Activated T-cell treated with anti-CD3 and anti-CD28 coated beads, Interleukin-2, amount 50 U/mL, for 48 hours (primary cell): ENCODE data around the gene MICALL1.
"Not testable (repeated sequence)": the region's sequence is repeated elsewhere in the genome, so short reads cannot be mapped to it uniquely, and the experiment has no call there.

Experiments
- DNase-seq, 2 experiments: peaks; one replicate each; pipeline ENCODE4 v3.0.0-alpha.2; 2020

MICALL1 gene

GRCh38 chr22:37931893-37932389, 25.8 kb downstream of the MICALL1 start:
- DNase-seq, result no peak

- DNase-seq, result no peak
Observed at GRCh38 chr22:37932401-37932800, 26.3 kb downstream of the MICALL1 start.

- no peak for DNase-seq
Observed at GRCh38 chr22:37932821-37933578, 26.9 kb downstream of the MICALL1 start.

GRCh38 chr22:37933711-37934376, 27.7 kb downstream of the MICALL1 start:
- DNase-seq, result peak; percentile 93 to 94

DNA sequence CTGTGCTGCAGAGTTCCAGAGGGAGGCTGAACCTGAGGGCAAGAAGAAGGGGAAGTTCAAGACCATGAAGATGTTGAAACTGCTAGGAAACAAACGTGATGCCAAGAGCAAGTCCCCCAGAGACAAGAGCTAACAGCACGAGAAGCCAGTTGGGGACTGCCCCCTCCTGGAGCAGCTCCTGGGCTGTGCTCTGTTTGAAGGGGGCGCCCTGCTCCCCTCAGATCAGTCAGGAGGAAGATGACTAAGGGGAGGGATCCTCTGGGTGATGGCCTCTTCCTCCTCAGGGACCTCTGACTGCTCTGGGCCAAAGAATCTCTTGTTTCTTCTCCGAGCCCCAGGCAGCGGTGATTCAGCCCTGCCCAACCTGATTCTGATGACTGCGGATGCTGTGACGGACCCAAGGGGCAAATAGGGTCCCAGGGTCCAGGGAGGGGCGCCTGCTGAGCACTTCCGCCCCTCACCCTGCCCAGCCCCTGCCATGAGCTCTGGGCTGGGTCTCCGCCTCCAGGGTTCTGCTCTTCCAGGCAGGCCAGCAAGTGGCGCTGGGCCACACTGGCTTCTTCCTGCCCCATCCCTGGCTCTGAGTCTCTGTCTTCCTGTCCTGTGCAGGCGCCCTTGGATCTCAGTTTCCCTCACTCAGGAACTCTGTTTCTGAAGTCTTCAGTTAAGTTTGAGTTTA, 34.7 kb downstream of the MICALL1 start:
- no peak for DNase-seq

GRCh38 chr22:37942133-37942532, 36.0 kb downstream of the MICALL1 start:
- no peak for DNase-seq

DNA sequence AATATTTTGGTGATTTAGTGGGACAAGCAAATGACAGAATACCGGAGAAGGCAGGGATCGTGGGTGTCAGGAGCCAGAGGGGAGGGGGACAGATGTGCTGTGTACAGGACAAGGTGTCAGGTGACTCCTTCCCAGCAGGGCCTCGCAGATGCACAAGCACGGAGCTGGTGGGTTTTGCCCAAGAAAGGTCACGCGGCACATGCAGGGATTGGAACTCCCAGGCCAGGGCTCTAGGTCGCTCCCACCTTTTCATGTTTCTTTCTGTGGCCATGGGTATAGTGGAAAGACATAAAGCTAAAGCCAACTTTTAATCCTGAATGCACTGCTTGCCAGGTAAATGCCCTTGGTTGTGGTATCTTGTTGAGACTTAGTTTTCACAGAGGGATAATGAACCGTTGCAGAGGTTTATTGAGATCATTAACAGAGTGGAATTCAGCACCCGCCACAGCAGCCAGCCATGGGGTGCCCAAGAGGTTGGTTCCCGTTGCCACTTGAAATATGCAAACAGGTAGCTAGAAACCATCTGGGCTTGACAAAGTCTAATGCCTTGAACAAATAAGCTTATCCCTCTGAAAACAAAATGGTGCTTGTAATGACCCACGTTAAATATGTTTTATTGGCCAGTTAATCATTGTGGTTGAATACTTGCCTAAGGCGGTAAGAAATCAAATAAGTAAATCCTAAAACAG, 37.2 kb downstream of the MICALL1 start:
- DNase-seq, result no peak

GRCh38 chr22:37943825-37944198, 37.7 kb downstream of the MICALL1 start:
- DNase-seq, result no peak

GRCh38 chr22:37944423-37944822, 38.3 kb downstream of the MICALL1 start:
- DNase-seq, result not testable (repeated sequence)

DNA sequence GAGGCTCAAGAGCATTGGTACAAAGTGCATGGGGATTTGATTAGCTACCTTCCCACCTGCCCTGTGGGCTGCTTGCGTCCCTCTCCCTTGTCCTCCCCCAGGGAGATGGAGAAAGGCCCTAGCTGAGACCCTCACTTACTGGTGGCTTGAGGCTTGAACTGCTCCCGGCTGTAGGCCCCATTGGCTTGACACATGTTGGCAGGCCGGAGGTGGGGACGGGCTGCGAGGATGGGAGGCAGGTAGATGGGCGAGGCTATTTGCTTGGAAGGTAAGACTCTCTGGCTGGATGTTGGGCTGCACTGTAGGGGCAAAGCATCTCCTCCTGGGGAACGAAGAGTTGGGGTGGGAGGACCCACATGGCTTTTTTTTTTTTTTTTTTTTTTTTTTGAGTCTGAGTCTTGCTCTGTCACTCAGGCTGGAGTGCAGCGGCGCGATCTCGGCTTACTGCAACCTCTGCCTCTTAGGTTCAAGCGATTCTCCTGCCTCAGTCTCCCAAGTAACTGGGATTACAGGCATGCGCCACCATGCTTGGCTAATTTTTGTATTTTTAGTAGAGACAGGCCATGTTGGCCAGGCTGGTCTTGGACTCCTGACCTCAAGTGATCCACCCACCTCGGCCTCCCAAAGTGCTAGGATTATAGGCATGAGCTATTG, 41.2 kb downstream of the MICALL1 start:
- DNase-seq, result not testable (repeated sequence)

DNA sequence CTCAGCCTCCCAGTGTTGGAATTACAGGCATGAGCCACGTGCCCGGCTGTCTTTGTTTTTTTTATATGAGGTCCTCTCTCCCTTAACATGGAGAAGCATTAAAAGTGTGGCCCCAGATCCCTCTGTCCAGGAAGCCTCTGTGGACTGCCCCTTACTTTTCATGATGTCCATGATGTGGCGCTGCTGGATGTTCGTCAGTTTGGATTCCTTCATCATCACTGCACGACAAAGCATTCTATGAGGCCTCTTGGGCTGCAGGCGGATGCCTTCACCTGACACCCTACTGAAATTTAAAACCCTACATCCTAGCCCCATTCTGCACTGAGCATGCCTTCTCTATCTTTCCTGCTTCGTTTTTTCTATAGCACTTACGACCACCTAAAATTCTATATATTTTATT, 45.2 kb downstream of the MICALL1 start:
- DNase-seq, result no peak

- DNase-seq, result not testable (repeated sequence)
Observed at GRCh38 chr22:37952629-37953028, 46.5 kb downstream of the MICALL1 start.

GRCh38 chr22:37953062-37953436, 47.0 kb downstream of the MICALL1 start:
- no peak for DNase-seq

DNA sequence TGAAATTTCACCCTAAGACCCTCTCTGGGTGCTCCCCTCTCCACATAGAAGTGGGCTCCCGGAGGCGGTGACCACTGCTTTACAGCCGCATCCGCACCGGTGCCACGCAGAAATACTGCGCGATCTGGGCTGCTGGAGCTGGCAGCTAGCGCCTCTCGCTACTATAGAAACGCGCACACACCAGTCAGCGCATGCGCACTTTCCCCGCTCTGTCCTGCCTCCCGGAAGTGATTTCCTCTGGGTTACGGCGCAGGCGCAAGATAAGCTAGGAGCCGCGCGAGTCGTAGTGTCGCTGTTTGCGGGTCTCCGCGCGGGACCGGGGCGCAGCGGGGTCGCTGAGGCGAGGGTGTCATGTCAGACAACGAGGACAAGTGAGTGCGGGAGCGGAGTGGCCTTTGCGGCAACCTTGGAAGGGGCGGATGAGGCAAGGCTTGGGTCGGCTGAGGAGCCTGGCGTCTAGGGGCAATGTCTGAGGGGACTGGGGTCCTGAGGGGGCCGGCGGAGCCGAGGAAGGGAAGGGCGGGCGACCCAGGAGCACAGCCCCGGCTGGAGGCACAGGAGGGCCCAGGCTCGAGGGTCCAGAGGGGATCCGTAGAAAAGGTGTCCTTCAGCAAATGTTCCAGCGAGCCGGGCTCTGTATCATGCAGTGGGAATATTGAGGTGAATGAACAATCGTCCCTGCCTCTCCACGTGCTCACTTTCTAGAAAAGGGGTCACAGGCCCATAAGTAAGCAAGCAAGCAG, 47.5 kb downstream of the MICALL1 start, which contains the start of the genes C22orf23 and POLR2F:
C22orf23 (minus strand) TSS at position 165 of the 743 bp plus-strand sequence. CDS start 452 bp downstream, outside the sequence.
POLR2F (plus strand) TSS at position 263 of the 743 bp plus-strand sequence; CDS start at position 352, 89 bp downstream.
- DNase-seq, result peak; percentile 96 to 97

DNA sequence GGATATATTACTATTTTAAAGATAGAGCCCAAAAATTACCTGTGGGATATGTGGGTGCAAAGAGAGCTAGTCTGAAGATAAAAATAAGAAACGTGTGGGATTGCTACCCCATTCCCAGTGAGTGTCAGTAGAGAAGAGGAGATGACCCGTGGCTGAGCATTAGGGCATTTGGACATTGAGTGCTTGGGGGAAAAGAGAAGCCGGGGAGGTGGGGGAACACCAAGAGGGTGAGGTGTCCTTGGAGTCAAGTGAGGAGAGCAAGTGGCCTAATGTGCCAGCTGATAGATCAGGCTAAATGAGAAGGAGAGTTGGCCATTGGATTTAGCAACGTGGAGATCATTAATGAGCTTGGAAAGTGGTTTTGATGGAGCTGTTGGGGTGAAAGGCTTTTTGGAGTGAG, 48.6 kb downstream of the MICALL1 start:
- DNase-seq, result no peak

GRCh38 chr22:37955825-37956397, 49.8 kb downstream of the MICALL1 start:
- DNase-seq, result not testable (repeated sequence)

GRCh38 chr22:37957232-37957631, 51.1 kb downstream of the MICALL1 start:
- DNase-seq, result no peak

DNA sequence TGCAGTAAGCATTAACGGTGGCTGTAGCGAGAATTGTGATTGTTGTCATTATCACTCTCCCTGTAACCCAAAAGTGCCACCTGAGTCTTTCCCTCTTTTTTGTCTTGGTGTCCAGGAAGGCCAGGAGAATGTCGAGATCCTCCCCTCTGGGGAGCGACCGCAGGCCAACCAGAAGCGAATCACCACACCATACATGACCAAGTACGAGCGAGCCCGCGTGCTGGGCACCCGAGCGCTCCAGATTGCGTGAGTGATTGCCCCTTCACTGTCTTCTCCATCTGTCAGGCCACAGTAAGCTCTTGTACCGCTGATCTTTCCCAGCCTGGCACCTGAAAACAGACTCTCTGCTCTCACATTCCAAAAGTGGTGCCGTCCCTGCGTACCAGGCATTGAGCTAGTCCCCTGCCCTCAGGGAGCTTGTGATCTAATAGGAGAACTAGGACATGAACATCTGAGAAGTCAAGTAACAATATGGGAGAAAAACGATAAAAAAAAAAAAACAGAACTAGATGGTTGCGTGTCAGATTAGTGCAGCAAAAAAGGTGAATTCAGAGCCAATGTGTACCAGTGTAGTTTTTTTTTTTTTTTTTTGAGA, 53.2 kb downstream of the MICALL1 start:
- DNase-seq, result no peak

GRCh38 chr22:37961062-37961461, 55.0 kb downstream of the MICALL1 start:
- DNase-seq, result no peak

DNA sequence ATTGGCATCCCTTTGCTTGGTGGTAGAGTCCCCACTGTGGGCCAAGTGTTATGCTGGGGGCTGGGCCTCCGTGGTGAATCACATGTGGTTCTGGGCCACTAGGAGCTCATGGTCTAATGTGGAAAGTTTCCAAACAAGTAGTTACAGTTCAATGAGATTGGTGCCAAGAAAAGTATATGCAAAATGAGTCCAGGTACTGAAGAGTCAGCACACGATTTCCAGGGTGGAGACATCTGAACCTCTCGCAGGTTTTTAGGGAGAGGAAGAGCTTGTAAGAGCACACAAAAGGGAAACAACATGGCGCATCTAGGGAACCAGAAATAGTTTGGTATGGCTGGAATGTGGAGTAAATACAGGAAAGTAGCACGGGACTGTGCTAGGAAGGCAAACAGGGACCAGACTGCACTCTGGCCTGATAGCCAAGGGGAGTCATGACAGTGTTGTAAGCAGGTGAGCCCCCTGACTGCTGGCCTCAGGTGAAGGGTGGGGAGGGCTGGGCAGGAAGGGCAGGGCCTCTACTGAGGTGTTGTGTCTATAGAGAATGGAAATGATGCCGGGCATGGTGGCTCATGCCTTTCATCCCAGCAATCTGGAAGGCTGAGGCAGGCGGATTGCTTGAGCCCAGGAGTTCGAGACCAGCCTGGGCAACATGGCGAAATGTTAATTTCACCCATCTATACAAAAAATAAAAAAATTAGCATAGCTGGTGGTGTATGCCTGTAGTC, 60.0 kb downstream of the MICALL1 start:
- DNase-seq, result no peak
